HG03066 (cell line): ENCODE data around the gene TMEM8B.
"Not testable (repeated sequence)": the region's sequence is repeated elsewhere in the genome, so short reads cannot be mapped to it uniquely, and the experiment has no call there.

Experiments
- ATAC-seq: cut with Tn5 transposase; IDR thresholded peaks from one replicate; pipeline ENCODE4 v1.9.1; 2021; ENCODE audit warnings: low read depth; ENCODE audit not compliant: unreplicated experiment

The TMEM8B gene

GRCh38 chr9:35905051-35905781 lies 76.2 kb downstream of the TMEM8B start:
- no peak for ATAC-seq

DNA sequence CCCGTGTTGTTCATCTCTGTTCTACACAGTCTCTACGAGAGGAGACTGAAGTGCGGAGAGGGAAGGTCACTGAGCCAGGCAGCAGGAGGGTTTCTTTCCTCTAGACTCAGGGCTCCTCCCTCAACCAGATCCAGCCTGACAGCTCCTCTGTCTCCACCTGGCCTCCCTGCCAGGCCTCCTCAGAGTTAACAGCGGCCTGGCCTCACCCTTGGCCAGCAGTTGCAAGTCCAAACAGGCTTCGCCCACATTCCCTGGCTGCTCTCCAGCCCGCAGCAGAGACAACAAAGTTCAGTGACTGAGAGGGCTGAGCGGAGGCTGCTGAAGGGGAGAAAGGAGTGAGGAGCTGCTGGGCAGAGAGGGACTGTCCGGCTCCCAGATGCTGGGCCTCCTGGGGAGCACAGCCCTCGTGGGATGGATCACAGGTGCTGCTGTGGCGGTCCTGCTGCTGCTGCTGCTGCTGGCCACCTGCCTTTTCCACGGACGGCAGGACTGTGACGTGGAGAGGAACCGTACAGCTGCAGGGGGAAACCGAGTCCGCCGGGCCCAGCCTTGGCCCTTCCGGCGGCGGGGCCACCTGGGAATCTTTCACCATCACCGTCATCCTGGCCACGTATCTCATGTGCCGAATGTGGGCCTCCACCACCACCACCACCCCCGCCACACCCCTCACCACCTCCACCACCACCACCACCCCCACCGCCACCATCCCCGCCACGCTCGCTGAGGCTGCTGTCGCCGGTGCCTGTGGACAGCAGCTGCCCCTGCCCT lies 77.1 kb downstream of the TMEM8B start, which contains the start of gene HRCT1:
Gene HRCT1, plus strand, starts transcription at position 291 of the 768 bp plus-strand sequence. Its CDS starts 86 bp downstream, at position 377.
- no peak for ATAC-seq

DNA sequence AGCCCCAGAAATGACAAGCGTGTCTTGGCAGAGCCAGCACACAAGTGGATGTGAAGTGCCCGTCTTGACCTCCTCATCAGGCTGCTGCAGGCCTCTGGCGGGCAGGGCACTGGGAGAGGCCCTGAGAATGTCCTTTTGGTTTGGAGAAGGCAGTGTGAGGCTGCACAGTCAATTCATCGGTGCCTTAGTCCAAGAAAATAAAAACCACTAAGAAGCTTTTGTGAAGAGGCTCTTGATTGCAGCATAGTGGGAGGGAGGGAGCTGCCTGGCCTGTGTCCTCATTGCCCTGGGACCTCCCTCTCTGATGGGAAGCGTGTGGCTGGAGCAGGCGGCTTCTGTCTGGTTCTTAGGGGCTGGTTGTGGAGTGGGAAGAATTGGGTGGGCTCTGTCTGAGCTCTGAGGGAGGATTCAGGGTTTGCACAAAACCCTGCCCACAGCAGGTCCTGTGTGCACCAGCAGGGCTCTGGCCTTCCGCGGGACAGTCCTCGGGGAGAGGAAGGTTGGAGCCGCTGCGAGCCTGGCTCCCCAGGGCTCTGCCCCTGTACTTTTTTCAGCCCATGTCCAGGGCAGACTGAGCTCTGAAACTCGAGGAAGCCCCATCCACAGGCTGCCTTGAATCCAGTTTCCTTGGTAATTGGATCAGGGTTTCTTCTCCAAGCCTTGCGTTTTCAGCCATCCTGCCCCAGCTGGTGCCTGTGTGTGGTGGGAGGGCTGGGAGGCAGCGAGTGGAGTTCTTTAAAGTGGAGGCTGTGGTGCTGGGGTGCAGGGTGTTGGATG lies 78.1 kb downstream of the TMEM8B start:
- ATAC-seq = no peak

DNA sequence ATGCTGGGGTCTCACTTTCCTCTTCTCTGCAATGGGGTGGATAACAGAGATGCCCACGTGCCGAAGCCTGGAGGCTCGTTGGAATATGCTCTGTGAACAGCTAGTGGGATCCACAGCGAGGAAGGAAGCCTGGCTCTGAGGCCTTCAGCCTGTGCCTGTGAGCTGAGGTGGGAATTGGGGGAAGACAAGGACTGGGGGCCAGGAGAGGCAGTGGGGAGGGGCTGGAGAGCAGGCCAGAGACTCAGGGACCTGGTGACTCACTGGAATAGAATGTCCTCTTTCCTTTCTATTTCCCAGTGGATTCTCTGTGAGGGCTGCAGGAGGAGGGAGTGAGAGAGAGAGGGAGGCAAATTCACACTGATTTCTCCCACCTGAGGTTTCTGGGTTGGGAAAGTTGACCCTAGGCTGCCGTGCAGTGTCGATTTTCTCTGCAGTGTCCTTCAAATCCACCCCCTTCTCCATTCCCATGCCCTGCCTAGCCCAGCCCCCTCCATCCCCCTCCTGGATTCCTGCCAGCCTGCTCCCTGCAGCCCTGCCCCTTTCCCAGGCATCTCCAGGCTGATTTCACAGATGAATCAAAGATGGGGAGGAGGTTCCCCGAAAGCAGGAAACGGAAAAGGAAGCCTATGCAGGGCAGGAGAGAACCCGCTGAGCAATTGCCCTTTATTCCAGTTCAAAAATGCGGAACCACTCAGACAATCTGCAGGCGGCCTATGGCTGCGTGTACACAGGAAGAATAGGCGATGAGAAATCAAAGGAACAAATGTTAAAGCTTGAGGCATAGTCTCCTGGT lies 78.9 kb downstream of the TMEM8B start:
- no peak for ATAC-seq

DNA sequence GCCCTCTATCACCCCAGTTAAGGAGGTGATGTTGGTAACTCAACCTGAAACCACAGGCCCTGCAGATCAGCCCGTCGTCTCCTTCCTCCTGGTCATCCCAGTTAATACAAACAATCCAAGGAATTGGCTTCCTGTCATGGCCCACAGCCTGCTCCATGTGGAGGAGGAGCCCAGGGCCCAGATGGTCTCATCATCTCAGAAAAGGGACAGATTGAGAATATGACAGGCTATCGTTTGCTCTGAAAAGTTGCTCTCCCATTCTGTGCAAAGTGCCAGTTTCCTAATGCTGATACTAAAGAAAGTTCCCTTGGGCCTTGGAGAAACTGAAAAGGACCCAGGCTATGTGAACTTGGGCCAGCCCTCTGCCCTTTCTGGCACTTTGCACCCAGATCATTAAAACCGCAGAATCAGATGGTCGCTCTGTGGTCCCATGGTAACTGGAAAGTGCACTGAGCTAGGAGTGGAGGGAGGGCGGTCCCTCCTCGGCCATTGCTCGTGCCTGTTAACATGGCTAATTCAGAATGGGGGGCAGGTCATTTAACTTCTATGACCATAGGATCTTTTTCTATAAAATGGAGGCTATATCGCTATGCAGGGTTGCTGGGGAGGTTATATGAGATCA lies 79.6 kb downstream of the TMEM8B start:
- ATAC-seq = no peak

DNA sequence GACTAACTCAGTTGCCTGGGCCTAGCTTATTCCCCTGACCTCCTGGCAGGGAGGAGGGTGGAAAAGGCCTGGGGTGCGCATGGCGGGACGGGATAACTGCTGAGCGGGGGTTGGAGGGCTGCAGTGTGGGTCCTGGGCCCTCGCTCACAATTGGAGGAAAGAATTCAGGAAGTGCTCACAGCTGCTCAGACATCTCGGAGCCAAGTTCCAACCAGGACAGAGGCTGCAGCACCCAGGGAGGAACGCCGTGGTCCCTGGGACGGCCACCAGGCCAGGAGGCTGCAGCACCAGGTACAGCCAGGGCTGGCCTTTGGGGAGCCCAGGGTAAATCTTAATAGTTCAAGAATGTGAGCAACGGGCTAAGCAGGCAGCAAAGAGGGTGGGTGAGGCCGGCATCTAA lies 80.2 kb downstream of the TMEM8B start, which contains the start of gene SPAAR:
Gene SPAAR, plus strand, starts transcription at position 217 of the 400 bp plus-strand sequence. CDS start 974 bp downstream, outside the sequence.
- no peak for ATAC-seq

- no peak for ATAC-seq
Measured at GRCh38 chr9:35909687-35910612, 80.9 kb downstream of the TMEM8B start.

DNA sequence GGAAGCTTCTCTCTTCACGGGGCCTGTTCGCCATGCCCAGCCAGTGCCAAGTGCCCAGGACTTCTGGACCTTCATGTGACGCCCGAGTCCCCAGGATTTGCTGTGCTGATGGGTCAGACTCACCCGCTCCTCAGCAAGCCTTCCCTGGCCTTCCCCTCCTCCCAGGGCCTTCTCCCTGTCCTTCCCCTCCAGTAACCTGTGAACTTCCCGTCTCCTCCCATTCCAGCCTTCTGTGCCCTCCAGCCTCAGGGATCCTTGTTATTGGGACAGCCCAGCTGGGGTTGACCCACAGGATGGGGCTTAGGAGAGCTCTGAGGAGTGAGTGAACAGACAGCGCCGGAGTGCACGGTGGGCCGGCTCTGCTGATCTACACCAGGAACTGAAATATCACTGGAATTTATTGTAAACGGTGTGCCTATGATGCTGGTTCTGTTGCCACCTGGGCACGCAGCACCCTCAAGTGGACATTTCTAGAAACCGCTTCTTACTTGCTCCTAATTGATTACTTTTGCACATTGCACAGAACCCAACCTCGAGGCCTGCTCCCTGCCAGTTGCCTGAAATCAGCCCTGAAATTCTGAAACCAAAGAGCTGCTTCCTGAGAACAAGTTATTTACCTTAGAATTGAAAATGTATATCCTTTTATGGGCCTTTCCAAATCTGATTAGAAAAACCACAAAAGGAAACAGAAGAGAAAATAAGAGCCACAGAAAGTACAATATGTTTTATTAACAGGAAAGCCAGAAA lies 81.8 kb downstream of the TMEM8B start:
- ATAC-seq = no peak

GRCh38 chr9:35911690-35912089 lies 82.7 kb downstream of the TMEM8B start:
- no peak for ATAC-seq

DNA sequence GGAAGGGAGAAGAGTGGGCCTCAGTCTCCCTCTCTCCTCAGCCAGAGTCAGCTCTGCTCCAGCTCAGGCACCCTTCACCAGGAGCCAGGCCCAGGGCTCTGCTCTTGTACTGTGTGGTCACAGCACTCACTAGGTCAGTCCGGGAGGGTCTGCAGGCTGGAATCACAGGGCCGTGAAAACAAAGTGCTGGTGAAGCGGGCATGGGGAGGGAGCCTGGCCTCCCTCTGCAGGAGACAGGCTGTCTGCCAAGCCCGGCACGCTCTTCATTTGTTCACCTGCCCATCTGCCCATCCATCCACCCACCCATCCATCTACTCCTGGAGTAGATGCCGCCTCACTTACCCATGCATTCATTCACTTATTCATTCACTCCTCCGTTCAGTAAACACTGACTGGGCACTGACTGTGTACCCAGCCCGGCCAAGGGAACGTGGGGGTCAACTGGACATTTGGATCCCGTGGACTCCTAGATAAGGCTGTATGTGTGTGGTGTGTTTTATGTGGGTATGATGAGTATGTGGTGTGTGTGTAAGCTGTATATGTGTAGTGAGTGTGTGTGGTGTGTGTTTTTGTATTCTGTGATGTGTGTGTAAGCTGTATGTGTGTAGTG lies 83.9 kb downstream of the TMEM8B start:
- ATAC-seq = no peak

- not testable (repeated sequence) for ATAC-seq
Measured at GRCh38 chr9:35913429-35913828, 84.4 kb downstream of the TMEM8B start.

DNA sequence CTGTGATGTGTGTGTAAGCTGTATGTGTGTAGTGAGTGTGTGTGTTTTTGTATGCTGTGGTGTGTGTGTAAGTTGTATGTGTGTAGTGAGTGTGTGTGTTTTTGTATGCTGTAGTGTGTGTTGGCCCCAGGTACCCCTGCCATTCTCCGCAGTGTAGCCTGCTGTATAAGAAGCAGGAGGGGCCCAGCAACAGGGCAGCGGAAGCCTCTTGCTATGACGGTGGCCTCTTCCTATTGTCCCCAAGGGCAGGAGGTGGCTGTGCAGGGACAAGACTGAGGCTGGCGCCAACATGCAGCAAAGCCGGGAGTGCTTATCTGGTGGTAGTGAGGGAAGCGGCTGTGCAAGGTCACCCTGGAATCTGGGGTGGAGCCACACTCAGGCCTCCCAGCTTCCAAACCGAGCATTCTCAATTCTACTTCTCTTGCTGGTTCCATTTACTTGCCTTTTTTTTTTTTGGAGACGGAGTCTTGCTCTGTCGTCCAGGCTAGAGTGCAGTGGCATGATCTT lies 85.3 kb downstream of the TMEM8B start:
- no peak for ATAC-seq
